DMS53 (cell line): ENCODE measurements around the gene JMJD1C.

Experiments
- DNase-seq: peaks from one replicate; lab custom pipeline; 2025; lab: John Stamatoyannopoulos, UW

Gene JMJD1C

GRCh38 chr10:63132651-63133055 lies 333.1 kb downstream of the JMJD1C start:
- no peak for DNase-seq

DNA sequence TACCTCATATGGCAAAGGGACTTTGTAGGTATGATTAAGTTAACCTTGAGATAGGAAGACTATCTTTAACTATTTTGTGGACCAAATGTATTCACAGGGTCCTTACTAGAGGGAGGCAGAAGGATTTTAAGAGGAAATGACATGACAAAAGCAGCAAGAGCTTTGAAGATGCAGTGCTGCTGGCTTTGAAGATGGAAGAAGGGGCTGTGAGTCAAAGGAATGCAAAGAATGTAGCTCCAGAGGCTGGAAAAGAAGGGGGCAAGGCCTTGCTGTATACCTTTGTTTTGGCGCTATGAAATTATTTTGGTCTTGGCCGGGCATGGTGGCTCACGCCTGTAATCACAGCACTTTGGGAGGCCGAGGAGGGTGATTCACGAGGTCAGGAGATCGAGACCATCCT lies 335.9 kb downstream of the JMJD1C start:
- DNase-seq = no peak

DNA sequence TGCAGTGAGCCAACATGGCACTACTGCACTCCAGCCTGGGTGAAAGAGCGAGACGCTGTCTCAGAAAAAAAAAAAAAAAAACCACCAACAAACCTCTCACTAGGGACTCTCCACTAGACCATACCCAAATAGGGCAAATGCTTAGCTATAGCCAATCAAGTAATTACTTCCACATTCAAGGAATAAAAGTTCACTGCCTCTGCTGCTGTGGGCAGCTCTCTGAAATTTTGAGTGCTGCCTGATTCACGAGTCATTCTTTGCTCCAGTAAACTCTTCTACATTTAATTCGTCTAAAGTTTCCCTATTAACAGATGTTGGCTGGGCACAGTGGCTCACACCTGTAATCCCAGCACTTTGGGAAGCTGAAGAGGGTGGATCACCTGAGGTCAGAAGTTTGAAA lies 337.3 kb downstream of the JMJD1C start:
- no peak for DNase-seq

GRCh38 chr10:63125459-63125858 lies 340.3 kb downstream of the JMJD1C start:
- DNase-seq = no peak

- no peak for DNase-seq
Observed at GRCh38 chr10:63123727-63124362, 341.9 kb downstream of the JMJD1C start.

- DNase-seq = no peak
Observed at GRCh38 chr10:63120554-63120953, 345.2 kb downstream of the JMJD1C start.

DNA sequence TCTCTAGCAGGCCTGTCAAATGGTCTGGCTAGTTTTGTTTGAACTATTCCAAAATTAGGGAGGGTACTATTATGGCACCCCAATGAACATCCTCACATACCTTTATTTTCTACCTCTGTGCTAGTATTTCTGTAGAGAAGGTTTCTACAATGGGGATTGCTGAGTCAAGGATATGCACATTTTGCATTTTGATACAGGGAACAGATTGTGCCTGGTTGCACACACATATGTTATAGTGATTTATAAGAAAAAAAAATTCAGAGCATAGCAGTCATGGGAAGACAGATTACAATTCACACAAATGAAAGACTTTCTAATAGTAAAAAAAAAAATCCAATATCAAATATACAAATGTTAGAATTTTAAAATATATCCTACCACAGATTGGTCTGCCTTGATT lies 346.7 kb downstream of the JMJD1C start:
- DNase-seq = no peak
